KOPT-K1 (cell line): ENCODE results near the gene MPP2.
"Not testable (repeated sequence)": the region's sequence is repeated elsewhere in the genome, so short reads cannot be mapped to it uniquely, and the experiment has no call there.

Experiments used
- H3K27ac ChIP-seq: fragments of 200-600 bp; sonication (generic); 2 replicates; pipeline ENCODE4 v1.5.1; 2016; ENCODE audit warnings: antibody characterized with exemption, mild to moderate bottlenecking, low read depth, low read length; ENCODE audit not compliant: poor library complexity, severe bottlenecking
- H3K36me3 ChIP-seq: fragments of 200-600 bp; sonication (generic); 2 replicates; pipeline ENCODE4 v1.5.1; 2017; ENCODE audit warnings: antibody characterized with exemption, mild to moderate bottlenecking, low read length, moderate library complexity; ENCODE audit not compliant: insufficient read depth
- H3K9me3 ChIP-seq: fragments of 200-600 bp; sonication (generic); 2 replicates; pipeline ENCODE4 v1.5.1; 2017; ENCODE audit warnings: antibody characterized with exemption, low read length, mild to moderate bottlenecking; ENCODE audit not compliant: insufficient read depth, poor library complexity, severe bottlenecking

Gene MPP2

DNA sequence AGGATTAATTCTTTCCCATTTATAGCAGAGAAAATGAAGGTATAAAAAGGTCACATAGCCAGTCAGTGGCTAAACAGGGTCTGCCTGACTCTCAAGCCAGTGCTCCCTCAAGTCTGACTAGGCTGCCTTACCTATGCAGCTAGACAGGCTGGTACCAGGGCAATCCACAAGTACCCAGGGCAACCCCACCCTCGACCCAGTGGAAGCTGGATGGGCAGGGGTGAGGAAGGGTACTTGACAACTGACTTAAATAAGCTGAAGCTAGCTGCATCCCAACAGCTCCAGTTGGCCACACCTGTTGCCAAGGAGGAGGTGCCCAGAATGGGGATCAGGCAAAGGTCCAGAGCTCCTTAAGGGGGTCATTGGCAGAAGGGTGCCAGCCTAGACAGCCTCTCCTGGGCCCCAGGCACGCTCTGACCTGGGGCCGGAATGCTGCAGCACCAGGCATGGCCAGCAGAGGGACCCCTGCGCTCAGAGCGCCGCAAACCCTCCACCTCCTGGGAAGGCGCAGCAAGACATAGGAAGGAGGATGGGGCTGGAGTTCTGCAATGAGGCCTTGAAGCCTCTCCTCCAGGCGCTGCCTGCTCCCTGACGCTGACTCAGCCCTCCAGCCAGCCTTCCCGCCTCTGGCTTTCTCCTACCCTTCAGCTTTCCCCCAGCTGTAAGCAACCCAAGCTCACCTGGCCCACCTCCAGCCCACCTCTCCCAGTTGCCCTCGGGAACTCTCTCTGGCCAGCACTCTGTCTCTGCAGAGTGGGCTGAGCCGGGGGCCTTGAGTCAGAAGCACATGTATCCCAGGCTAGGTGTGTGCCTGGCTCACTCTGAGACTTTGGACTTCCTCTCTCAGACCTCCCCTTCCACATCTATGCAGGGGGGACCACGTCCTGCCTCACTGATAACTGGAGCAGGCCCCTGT is 28.8 kb downstream of the MPP2 start:
- H3K27ac ChIP-seq, result no peak overlapping the region
- peaks cover 4% of the 10 kb centered on the region for H3K9me3 ChIP-seq
- H3K36me3 ChIP-seq, result no peaks in the 10 kb centered on the region

GRCh38 chr17:43877451-43878155 is 29.7 kb downstream of the MPP2 start:
- no peak overlapping the region for H3K27ac ChIP-seq
- no peaks in the 10 kb centered on the region for H3K36me3 ChIP-seq
- peaks cover 4% of the 10 kb centered on the region for H3K9me3 ChIP-seq

DNA sequence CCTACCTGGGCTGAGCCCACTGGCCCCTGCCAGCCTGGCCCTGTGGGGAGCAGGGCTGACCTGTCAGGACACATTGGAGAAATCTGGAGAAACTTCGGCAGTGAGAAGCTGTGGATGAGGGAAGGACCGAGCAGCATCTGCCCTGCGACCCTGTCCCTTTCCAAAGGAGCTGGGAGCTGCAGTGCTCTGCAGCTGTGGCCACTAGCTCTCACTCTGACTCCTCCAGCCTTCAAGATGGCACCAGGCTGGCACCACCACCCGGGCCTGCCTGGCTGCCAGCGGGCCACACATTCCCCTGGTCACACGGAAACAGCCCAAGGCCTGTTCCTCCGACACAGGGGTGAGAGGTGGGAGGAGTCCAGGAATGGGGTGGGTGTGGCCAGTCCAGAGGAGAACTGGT is 30.3 kb downstream of the MPP2 start:
- H3K27ac ChIP-seq, result no peak overlapping the region
- no peaks in the 10 kb centered on the region for H3K36me3 ChIP-seq
- peaks cover 4% of the 10 kb centered on the region for H3K9me3 ChIP-seq

GRCh38 chr17:43875476-43876147 is 31.7 kb downstream of the MPP2 start:
- Histone ChIP-seq H3K27ac (no peak overlapping the region), H3K36me3 (no peaks in the 10 kb centered on the region), H3K9me3 (peaks cover 4% of the 10 kb centered on the region)

DNA sequence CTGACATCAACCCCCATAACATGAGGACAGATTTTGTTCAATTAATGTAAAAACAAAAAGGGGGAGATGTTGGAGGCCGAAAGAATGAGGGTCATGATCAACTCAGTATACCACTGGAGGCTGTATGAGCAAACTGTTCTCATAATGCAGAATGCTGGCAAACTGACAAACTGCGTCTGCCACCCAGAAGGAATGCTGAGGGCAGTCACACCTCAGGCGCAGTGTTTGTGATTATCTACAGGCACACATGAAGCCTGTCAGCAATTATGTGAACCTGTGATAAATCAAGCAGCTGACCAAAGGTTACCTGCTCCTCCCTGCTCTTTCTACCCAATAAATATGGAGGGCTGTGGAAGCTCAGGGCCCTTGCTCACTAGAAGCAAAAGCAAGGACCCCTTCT is 33.0 kb downstream of the MPP2 start:
- Histone ChIP-seq H3K9me3 (peaks cover 4% of the 10 kb centered on the region), H3K36me3 (no peaks in the 10 kb centered on the region), H3K27ac (no peak overlapping the region)

DNA sequence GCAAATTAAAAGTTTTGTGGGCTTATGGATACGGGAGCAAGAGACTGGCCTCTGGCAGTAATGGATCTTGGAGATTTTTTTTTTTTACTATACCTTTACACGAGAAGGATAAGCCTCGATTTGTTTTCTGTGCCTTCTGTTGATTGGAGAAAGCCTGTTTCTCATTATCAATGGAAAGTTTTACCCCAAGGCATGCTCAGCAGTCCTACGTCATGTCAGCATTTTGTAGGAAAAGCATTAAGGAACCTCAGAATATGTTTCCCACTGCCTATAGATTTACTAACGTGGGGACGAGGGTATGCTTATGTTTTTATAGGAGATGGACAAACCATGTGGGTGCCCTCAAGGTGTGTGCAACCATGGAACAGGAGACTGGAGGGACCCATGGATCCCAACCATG is 33.5 kb downstream of the MPP2 start:
- Histone ChIP-seq H3K36me3 (no peaks in the 10 kb centered on the region), H3K27ac (no peak overlapping the region), H3K9me3 (peaks cover 4% of the 10 kb centered on the region)

DNA sequence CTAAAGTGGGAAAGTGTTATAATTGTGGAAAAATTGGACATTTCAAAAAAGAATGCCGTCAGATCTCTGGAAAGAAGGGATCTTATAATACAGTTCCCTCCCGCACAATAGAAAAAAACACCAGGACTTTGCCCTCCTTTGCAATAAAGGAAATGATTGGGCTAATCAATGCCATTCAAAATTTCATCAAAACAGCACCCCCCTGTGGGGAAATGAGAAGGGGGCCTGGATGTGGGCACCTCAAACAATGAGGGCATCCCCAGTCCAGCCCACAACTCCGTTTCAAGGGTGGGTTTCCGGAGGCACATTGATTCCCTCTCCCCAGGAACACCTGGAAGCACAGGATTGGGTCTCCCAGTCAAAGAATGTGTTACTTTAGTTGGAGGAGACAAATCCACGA is 34.2 kb downstream of the MPP2 start:
- Histone ChIP-seq H3K36me3 (no peaks in the 10 kb centered on the region), H3K27ac (no peak overlapping the region), H3K9me3 (peaks cover 8% of the 10 kb centered on the region)

DNA sequence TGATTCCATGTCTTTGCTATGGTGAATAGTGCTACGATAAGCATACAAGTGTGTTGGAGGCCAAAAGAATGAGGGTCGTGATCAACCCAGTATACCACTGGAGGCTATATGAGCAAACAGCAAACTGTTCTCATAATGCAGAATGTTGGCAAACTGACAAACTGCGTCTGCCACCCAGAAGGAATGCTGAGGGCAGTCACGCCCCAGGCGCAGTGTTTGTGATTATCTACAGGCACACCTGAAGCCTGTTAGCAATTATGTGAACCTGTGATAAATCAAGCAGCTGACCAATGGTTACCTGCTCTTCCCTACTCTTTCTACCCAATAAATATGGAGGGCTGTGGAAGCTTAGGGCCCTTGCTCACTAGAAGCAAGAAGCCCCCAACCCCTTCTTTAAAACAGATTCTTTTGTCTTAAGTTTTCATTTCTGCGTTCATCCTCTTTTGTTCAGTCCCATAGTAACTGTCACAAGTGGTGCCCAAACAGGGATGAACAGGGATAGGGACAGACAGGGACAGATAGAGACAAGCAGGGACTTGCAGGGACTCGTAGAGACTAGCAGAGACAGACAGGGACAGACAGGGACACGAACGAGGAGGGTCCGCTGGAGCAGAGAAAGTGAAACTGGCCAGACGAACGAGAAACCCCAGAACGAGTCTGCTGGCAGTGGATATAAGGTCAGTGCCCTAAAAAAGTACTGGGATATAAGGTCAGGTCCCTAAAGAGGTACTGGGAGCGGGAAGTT is 35.2 kb downstream of the MPP2 start:
- Histone ChIP-seq H3K27ac (no peak overlapping the region), H3K9me3 (peaks cover 9% of the 10 kb centered on the region), H3K36me3 (no peaks in the 10 kb centered on the region)

DNA sequence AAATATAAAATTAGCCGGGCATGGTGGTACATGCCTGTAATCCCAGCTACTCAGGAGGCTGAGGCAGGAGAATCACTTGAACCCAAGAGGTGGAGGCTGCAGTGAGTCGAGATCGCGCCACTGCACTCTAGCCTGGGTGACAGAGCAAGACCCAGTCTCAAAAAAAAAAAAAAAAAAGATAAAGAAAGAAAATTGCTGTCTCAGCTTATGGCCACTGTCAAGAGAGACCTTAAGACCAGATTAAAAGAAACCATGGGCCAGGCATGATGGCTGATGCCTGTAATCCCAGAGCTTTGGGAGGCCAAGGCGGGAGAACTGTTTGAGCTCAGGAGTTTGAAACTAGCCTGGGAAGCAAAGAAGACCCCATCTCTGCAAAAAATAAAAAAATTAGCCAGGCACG is 38.3 kb downstream of the MPP2 start:
- H3K36me3 ChIP-seq, H3K27ac ChIP-seq, H3K9me3 ChIP-seq: not testable (repeated sequence)

DNA sequence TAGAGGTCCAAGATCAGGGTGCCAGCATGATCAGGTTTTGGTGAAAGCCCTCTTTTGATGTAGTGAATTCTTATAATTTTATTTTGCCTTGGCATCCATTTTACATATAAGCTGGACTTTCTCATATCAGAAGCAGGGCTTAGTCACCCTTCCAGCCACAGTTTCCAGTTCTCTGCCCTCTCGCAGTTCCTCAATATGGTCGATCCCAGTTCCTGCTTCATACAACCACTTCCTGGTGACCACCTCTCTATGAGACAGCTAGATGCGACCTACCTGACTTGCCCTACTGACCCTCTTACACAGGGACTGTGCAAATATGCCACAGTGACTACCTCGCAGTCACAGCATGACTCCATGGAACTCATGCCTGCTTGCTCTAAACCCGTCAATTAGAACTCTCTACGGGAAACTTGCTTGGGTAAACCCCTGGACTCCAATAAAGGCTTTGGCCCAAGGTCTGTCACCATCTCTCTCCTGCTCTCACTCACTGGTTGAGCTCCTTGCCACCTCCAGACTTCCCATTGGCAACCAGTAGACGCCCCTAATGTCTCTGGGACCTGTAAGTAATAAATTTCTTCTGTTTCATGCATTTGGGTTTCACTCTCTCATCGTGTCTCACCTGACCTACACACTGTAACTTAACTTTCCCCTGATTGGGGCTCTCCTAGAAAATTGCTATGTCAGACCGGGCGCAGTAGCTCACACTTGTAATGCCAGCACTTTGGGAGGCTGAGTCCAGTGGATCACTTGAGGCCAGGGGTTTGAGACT is 38.9 kb downstream of the MPP2 start:
- Histone ChIP-seq H3K9me3 (peaks cover 5% of the 10 kb centered on the region), H3K36me3 (no peaks in the 10 kb centered on the region), H3K27ac (no peak overlapping the region)

GRCh38 chr17:43864161-43864984 is 43.0 kb downstream of the MPP2 start:
- Histone ChIP-seq H3K27ac (no peak overlapping the region), H3K9me3 (peaks cover 5% of the 10 kb centered on the region), H3K36me3 (no peaks in the 10 kb centered on the region)

- H3K36me3 ChIP-seq, result no peaks in the 10 kb centered on the region
- no peak overlapping the region for H3K27ac ChIP-seq
- no peaks in the 10 kb centered on the region for H3K9me3 ChIP-seq
These were observed 45.4 kb downstream of the MPP2 start for GRCh38 chr17:43861960-43862359.

- Histone ChIP-seq H3K27ac (no peak overlapping the region), H3K9me3 (no peaks in the 10 kb centered on the region), H3K36me3 (no peaks in the 10 kb centered on the region)
These were observed 46.3 kb downstream of the MPP2 start for GRCh38 chr17:43860927-43861622.
